GM18868 (cell line): ENCODE results near the gene VPS13D.
A peak's percentile ranks its signal among the peaks of the same experiment; 100 is the strongest.

ENCODE experiments used
- ATAC-seq: cut with Tn5 transposase; IDR thresholded peaks from one replicate; pipeline ENCODE4 v1.9.1; 2021; ENCODE audit warnings: mild to moderate bottlenecking, moderate library complexity; ENCODE audit not compliant: unreplicated experiment

VPS13D gene, protein sequence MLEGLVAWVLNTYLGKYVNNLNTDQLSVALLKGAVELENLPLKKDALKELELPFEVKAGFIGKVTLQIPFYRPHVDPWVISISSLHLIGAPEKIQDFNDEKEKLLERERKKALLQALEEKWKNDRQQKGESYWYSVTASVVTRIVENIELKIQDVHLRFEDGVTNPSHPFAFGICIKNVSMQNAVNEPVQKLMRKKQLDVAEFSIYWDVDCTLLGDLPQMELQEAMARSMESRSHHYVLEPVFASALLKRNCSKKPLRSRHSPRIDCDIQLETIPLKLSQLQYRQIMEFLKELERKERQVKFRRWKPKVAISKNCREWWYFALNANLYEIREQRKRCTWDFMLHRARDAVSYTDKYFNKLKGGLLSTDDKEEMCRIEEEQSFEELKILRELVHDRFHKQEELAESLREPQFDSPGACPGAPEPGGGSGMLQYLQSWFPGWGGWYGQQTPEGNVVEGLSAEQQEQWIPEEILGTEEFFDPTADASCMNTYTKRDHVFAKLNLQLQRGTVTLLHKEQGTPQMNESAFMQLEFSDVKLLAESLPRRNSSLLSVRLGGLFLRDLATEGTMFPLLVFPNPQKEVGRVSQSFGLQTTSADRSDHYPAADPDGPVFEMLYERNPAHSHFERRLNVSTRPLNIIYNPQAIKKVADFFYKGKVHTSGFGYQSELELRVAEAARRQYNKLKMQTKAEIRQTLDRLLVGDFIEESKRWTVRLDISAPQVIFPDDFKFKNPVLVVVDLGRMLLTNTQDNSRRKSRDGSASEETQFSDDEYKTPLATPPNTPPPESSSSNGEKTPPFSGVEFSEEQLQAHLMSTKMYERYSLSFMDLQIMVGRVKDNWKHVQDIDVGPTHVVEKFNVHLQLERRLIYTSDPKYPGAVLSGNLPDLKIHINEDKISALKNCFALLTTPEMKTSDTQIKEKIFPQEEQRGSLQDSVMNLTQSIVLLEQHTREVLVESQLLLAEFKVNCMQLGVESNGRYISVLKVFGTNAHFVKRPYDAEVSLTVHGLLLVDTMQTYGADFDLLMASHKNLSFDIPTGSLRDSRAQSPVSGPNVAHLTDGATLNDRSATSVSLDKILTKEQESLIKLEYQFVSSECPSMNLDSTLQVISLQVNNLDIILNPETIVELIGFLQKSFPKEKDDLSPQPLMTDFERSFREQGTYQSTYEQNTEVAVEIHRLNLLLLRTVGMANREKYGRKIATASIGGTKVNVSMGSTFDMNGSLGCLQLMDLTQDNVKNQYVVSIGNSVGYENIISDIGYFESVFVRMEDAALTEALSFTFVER (N-terminal part only)

DNA sequence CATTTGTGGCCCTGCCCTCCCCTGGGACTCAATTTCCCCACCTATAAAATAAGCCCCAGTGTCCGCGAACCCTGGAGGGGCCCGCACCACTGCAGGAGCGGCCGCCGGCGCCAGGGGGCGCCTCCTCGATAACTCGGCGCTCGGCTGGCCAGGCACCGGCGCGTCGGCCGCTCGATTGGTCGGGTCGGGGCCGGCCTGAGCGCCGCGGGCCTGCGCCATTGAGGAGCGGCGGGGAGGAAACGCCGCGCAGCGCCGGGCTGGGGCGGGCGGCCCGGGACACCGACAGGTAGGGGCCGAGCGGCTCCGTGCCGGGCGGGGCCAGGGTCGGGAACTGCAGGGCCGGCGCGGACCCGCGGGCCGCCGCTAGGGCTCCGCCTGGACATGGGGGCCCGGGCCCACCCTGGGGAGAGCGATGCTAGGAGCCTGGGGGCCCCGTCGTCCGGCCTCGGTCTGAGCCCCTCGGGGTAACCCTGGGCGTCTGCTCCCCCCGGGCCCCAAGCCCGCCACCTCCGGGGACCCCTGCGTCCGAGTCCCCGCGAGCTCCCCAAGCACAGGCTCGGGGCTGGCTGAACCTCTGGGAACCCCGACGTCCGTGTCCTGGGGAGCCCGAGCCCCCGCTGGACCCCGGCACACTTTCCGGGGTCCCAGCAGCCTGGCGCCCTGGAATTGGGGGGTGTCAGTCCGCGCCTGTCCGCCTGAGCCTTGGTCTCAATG lies at the start of gene VPS13D:
VPS13D (plus strand) TSS at position 196 of the 714 bp plus-strand sequence. CDS start 4,237 bp downstream, outside the sequence.
- ATAC-seq = peak; percentile 88

DNA sequence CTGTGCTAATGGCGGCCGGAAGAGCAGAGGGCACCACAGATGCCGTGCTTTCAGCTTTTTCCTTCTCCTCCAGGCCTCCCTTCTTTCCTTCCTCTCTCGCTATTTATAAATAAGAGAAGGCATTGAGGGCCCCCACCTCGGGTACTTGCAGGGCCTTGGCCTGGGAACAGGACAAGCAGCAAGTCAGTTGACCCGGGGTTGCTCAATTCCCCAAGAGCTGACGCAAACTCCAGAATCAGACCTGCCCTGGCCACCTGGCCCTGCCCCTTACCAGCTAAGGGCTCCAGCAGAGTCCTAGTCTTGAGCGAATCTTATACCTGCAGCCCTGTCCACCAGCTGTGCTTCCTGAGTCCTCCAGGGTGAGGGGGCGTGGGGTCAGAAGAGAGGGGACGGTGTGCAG lies 49.5 kb upstream of the VPS13D start:
- no peak for ATAC-seq

DNA sequence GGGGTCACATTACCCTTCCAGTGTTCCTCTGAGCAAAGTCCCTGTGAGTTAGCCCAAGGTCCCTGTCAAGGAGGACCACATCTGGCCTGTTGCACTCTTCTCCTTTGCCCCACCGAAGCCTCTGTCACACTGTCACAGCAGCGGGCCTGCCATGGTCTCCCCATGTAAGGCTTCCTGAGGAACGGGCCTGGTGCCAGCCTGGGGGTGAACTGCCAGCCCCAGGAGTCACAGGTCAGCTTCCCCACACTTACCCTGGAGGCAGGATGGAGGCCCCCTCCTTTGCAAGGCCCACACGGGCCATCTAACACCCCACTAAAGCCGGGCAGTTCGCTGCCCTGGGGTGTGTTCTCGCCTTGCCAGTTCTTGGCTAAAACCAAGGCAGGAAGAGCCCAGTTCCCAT lies 48.9 kb upstream of the VPS13D start:
- ATAC-seq = no peak

DNA sequence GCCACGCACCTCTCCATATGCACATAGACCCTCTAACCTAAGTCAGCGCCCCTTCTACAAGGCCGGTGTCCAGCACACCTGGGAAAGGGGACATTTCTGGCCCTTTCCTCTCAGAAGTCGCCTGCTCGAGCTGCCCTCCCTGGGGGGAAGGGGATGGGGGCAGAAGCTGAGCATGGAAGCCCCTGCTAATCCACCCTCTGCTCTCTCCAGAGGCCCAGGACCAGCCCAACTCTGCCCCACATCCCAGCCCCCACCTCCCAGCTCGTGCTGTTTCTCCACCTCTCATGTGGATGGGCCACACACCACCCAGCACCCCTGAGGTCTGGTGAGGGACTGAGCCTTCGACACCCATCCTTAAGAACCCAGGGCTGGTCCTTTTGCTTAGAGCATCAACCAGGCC lies 48.3 kb upstream of the VPS13D start:
- ATAC-seq = no peak

DNA sequence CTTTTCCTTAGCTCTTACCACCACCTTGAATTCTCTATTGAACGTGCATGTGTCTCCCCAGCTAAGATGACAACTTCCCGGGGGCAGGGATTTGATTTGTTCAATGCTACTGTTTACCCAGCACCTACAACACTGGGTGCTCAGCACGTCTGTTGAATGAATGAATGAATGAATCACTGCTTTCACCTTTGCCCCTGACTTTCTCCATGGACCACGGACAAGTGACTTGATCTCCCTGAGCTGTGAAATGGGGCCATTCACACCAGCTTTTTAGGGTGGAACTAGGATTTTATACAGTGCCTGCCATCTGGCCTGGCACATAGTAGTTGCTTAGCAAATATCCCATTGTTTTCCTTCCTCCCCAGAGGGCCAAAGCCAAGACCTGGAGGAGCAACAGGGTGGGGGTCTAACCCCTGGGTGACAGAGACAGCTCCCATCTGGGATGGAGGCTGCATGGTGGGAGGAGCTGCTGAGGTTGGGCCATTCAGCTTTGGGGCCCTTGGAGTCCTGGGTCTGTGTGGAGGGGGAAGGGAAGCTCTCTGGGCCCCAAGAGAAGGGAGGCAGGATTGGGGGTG lies 47.3 kb upstream of the VPS13D start:
- ATAC-seq = no peak

DNA sequence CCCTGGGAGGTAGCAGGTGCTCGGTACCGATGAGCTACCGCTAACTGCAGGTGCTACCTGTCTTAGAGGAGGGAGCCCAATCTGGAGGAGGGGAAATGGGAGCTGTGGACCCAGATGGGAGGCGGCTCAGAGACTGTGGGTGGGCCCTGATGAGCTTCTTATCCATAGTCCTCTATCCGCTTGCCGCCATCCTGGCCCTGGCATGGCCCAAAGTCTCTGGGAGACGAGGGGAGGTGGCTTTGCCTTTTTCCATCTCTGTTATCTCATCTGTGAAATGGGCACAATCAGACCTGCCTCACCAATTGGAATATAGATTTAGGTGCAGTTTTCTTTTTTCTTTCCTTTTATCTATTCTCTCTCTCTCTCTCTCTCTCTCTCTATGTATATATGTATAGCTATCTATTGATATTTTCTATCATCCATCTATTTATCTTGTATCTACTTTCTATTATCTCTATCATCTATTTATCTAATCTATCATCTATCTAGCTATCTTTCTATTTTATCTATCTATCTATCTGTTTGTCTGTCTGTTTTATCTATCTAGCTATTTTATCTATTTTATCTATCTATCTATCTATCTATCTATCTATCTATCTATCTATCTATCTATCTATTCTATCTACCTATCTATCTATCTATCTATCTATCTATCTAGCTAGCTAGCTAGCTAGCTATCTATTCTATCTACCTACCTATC lies 46.6 kb upstream of the VPS13D start:
- no peak for ATAC-seq

DNA sequence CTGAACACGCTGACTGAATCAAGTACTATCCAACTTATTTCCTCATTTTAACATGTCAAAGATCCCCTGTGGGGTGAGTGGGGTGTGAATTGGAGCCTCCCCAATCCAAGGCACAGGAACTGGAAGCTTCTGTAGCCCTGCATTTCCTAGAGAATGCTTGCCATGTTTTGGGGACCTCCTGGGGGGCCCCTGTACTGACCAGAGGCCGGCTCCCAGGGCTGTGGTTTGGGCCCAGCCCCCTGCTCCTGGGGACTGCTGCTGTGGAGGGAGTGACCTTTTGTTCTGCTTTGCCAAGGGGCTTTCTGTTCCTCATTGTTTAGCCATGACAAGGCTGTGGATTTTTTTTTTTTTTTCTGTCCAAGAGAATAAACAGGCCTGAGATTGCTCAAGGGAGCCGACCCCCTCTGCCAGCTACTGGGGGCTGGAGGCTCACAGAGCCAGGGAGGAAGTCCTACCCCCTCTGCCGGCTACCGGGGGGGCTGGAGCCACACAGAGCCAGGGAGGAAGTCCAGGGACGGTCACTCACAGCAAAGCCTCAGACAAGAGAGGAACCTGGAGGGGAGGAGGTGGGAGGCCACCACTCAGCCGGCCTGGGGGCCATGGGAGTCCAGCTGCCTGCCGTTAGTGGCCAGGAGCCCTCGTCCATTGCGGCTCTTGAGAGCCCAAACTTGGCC lies 45.7 kb upstream of the VPS13D start:
- no peak for ATAC-seq

DNA sequence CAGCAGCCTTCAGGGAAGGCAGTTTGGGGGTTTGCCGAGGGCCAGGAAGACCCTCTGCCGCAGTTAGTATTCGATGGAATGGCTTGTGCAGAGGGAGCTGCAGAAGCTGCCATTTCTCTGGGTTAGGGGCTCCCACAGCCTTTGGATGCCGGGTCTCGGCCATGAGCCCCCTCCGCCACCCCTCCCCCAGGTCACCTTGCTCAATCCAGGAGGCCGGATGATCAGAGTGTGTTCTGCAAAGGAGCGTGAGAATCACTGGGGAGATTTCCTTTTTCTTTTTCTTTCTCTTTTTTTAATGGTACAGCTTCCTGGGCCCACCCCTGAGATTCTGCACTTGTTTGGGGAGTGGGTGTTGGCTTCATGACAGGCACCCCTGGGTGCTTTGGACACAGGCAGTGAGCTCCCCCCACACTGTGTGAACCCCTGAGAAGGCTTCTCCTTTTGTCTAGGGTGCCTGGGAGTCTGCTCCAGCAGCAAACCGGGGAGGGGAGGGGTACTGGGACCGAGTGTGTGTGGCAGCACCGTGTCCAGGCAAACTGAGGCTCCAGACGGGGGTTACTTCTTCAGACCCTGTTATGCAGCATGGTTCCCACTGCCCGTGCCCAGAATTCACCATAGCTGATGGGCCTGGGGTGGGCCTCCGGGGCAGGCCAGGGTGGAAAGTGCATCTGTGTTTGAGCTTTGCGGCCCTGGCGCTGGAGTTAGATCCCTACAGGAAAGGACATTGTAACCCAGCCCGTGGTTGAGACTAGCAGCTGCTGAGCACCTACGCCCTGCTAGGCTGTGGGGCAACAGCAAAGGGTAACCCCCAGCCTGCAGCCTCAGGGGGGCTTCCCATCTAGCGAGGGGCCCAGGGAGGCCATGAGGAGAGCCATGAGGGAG lies 44.6 kb upstream of the VPS13D start:
- no peak for ATAC-seq

DNA sequence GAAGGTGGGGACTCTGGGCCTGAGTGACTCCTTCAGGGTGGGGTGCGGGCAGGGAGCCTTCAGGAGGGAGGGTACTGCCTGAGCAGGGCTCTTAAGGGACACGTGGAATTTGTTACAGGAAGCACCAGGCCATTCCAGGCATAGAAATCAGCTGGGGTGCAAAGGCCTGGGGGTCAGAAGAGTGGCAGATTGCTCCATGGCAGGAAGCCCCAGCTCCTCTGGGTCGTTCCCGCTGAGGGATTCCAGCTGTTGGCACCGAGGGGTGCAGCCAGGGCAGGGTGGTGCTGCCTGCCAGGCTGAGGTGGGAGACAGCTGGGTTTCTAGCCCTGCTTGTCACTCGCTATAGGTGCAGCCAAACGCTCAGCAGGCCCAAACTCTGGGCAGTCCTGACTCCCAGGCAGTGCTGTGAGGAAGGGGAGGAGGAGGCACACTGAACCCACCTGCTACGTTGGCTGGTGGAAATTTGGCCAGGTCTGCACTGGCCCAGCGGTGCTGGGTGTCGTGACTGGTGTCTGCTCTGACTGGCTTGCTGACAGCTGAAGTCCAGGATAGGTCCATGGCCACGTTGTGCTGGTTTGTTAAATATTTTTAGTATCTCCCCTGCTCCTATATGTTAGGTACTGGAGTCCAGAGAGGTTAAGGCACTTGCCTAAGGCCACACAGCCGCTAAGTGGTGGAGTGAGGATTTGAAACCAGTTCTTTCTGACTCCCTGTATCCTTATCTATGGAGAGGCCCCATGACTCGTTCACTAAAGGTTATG lies 43.7 kb upstream of the VPS13D start:
- no peak for ATAC-seq

DNA sequence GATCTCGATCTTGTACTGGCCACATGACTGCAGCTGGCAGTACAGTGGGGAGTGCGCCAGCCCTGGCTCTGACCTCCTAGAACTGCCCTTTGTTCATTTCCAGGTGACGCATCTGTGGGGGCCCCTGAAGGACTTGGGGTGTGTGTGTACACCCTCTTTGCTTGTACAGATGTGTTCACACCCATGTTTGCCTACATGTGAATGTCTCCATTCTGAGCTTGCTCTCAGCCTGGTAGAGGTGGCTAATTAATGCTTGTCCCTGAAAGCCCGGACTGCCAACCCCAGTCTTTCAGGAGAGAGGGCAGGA lies 43.2 kb upstream of the VPS13D start:
- ATAC-seq = no peak

DNA sequence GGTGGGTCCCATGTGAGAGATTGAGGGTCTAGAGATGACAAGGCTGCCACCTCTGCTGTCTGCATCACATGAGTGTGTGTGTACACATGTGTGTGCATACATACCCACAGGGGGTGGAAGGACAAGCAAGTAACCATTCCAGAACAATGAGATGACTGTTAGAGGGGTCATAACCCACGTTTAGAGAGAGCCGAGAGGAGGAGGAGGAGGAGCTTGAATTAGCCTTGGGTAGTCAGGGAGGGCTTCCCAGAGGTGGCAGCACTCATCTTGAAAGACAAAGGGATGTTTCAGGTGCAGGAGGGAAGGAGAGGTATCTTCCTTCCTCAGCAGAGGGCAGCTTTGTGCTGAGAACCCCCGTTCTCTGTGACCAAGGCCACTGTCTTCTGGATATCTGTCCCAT lies 41.7 kb upstream of the VPS13D start:
- no peak for ATAC-seq

DNA sequence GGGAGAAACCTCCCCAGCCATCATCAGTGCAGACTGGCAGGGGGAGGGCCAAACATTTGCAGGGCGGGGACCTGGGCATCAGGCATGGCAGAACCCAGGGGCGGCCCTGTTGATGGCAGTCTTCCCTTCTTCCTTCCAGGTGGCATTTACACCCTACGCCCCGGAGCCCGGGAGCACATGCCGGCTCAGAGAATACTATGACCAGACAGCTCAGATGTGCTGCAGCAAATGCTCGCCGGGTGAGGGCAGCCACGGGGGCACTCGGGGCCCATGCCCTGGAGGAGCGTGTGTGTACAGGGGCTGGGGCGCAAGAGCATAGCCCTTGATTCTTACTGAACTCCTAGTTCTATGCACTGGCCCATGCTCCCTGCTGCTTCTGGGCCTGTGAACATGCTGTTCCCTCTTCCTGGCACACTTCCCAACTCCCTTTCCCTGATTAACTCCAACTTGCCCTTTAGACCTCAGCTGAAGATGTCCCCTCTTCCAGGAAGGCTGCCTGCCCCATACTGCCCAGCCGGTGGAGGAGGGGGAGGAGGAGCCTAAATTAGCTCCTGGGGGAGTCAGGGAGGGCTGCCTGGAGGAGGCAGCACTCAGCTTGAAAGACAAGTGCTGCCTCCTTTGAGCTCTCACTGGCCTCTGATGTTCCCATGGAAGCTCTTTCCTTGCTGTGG lies 41.0 kb upstream of the VPS13D start:
- ATAC-seq = no peak

DNA sequence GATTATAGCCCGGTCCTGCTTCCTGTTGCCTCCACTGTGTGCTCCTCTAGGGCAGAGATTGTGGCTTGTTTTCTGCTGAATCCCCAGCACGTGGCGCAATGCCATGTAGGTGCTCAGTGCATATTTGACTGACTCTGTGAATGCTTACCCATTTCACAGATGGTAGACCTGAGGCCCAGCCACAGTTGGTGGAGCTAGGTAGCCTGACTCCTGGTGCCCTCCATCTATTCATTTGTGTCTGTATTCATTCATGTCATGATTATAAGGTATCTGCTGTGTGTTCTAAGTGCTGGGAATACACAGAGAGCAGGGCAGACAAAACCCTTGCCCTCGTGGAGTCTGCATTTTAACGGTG lies 40.5 kb upstream of the VPS13D start:
- no peak for ATAC-seq

DNA sequence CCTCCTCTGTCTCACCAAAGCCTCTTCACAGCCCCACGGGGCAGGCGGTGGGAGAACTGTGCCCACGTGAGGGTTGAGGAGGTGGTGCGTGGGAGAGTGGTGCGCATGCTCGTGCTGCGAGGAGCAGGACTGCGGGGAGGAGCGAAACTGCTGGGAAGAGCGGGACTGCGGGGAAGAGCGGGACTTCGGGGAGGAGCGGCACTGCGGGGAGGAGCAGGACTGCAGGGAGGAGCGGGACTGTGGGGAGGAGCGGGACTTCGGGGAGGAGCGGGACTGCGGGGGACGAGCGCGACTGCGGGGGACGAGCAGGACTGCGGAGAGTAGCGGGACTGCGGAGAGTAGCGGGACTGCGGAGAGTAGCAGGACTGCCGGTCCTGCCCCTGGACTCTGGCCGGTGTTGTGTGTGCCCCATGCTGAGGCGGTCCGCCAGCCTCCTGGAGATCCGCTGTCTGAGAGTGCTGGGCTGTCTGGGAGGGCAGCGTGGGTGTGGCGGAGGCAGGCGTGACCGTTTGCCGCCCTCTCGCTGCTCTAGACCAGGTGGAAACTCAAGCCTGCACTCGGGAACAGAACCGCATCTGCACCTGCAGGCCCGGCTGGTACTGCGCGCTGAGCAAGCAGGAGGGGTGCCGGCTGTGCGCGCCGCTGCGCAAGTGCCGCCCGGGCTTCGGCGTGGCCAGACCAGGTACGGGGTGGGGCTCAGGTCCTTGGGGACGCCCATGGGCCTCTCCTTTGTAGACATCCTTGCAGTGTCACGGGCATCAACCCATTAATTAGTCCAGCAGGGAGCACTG lies 38.4 kb upstream of the VPS13D start:
- ATAC-seq = no peak

DNA sequence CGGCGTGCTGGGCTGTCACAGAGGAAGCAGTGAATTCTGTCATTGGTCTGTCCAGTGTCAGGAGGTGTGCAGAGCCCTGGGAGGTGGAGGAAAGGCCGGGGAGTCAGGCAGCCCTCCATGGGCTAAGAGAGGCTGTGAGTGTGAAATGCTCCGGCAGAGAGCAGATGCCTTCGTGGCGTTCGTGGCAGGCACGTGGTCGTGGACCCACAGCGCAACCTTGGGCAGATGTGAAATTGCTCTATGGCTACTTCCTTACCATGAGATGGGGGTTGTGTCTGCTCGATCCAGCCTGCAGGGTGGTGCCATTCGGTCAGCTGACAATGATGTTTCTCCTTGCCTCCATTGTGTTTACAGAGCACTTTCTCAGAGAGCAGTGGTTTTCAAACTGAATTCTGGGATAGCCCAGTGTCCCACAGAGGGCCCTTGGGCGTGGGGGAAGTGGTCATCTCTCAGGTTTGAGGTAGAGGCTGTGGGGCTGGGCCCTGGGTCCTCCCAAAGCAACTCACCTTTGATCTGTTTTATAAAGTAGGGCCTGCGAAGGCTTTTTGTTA lies 35.1 kb upstream of the VPS13D start:
- ATAC-seq = no peak

DNA sequence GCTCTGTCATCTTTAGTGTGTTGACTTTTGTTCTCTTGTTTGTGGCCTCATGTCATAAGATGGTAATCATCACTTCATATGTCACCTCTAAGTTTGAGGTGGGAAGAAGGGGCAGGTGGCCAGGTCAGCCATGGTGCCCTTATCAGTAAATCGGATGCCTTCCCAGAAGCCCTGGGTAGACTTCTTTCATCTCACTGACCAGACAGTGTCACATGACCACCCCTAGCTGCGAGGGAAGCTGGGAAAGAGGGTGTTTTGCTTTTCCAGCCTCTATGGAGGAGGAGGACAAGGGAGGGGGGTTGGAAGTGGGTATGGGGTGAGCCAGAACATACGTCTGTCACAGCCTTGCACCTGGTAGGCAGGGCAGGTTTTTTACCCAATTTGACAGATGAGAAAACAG lies 34.4 kb upstream of the VPS13D start:
- ATAC-seq = no peak
